ENCODE data around the gene SKOR1.

SKOR1 gene

GRCh38 chr15:67834581-67835296 lies 9.4 kb downstream of the SKOR1 start:
- H3K36me3 ChIP-seq (ENCODE audit: insufficient read depth, insufficient read length, low read length), result no peaks in the 10 kb centered on the region
- peak overlapping the region; percentile 37 for H3K4me3 ChIP-seq (ENCODE audit: insufficient read length, low read depth)
- H3K9ac ChIP-seq (ENCODE audit: insufficient read length, low read depth), result peak overlapping the region; percentile 58
- H3K4me1 ChIP-seq (ENCODE audit: insufficient read depth, insufficient read length), result peaks cover 12% of the 10 kb centered on the region
- peaks cover 5% of the 10 kb centered on the region; the same call in 1 of the 2 replicates for H3K9me3 ChIP-seq (ENCODE audit: insufficient read depth, low read length)
- DNase-seq (ENCODE audit: low read depth, low spot score), result no peak
- H3K27me3 ChIP-seq (ENCODE audit: insufficient read depth, insufficient read length), result peaks cover 84% of the 10 kb centered on the region
- TF ChIP-seq ZNF274 (IDR thresholded peaks at IDR 0.05; ENCODE audit: low read depth, low read length) (no peak), SUZ12 (IDR thresholded peaks at IDR 0.05; ENCODE audit: extremely low read depth, insufficient read depth, insufficient read length) (peak; percentile 42), YY1 (IDR thresholded peaks at IDR 0.05; ENCODE audit: insufficient read depth, insufficient read length) (no peak)

GRCh38 chr15:67835297-67836133 lies 10.2 kb downstream of the SKOR1 start:
- Histone ChIP-seq H3K9ac (ENCODE audit: insufficient read length, low read depth) (peak overlapping the region; percentile 58), H3K27me3 (ENCODE audit: insufficient read depth, insufficient read length) (peaks cover 76% of the 10 kb centered on the region), H3K36me3 (ENCODE audit: insufficient read depth, insufficient read length, low read length) (no peaks in the 10 kb centered on the region), H3K4me3 (ENCODE audit: insufficient read length, low read depth) (peak overlapping the region; percentile 37), H3K4me1 (ENCODE audit: insufficient read depth, insufficient read length) (peaks cover 10% of the 10 kb centered on the region), H3K9me3 (ENCODE audit: insufficient read depth, low read length) (peaks cover 2% of the 10 kb centered on the region; the same call in 1 of the 2 replicates)
- DNase-seq (ENCODE audit: low read depth, low spot score), result no peak
- no peak for TF ChIP-seq YY1 (IDR thresholded peaks at IDR 0.05; ENCODE audit: insufficient read depth, insufficient read length)
- TF ChIP-seq SUZ12 (IDR thresholded peaks at IDR 0.05; ENCODE audit: extremely low read depth, insufficient read depth, insufficient read length), result peak; percentile 20

- peak overlapping the region; percentile 37 for H3K4me3 ChIP-seq (ENCODE audit: insufficient read length, low read depth)
- DNase-seq (ENCODE audit: low read depth, low spot score), result no peak
- no peak for TF ChIP-seq SUZ12 (IDR thresholded peaks at IDR 0.05; ENCODE audit: extremely low read depth, insufficient read depth, insufficient read length)
- TF ChIP-seq YY1 (IDR thresholded peaks at IDR 0.05; ENCODE audit: insufficient read depth, insufficient read length), result no peak
- H3K9ac ChIP-seq (ENCODE audit: insufficient read length, low read depth), result peak overlapping the region; percentile 15
- H3K4me1 ChIP-seq (ENCODE audit: insufficient read depth, insufficient read length), result peaks cover 10% of the 10 kb centered on the region
- H3K9me3 ChIP-seq (ENCODE audit: insufficient read depth, low read length), result no peaks in the 10 kb centered on the region
- peaks cover 70% of the 10 kb centered on the region for H3K27me3 ChIP-seq (ENCODE audit: insufficient read depth, insufficient read length)
- no peaks in the 10 kb centered on the region for H3K36me3 ChIP-seq (ENCODE audit: insufficient read depth, insufficient read length, low read length)
These were observed 10.8 kb downstream of the SKOR1 start for GRCh38 chr15:67836134-67836455.

GRCh38 chr15:67836477-67836876 lies 11.2 kb downstream of the SKOR1 start:
- TF ChIP-seq YY1 (IDR thresholded peaks at IDR 0.05; ENCODE audit: insufficient read depth, insufficient read length) (no peak), SUZ12 (IDR thresholded peaks at IDR 0.05; ENCODE audit: extremely low read depth, insufficient read depth, insufficient read length) (no peak), ZNF274 (IDR thresholded peaks at IDR 0.05; ENCODE audit: low read depth, low read length) (no peak)
- Histone ChIP-seq H3K9ac (ENCODE audit: insufficient read length, low read depth) (peak overlapping the region; percentile 53), H3K9me3 (ENCODE audit: insufficient read depth, low read length) (no peaks in the 10 kb centered on the region), H3K4me1 (ENCODE audit: insufficient read depth, insufficient read length) (peaks cover 13% of the 10 kb centered on the region), H3K27me3 (ENCODE audit: insufficient read depth, insufficient read length) (peaks cover 67% of the 10 kb centered on the region), H3K36me3 (ENCODE audit: insufficient read depth, insufficient read length, low read length) (no peaks in the 10 kb centered on the region), H3K4me3 (ENCODE audit: insufficient read length, low read depth) (no peak overlapping the region)
- no peak for DNase-seq (ENCODE audit: low read depth, low spot score)

GRCh38 chr15:67836955-67837354 lies 11.6 kb downstream of the SKOR1 start:
- no peak for DNase-seq (ENCODE audit: low read depth, low spot score)
- Histone ChIP-seq H3K36me3 (ENCODE audit: insufficient read depth, insufficient read length, low read length) (no peaks in the 10 kb centered on the region), H3K4me3 (ENCODE audit: insufficient read length, low read depth) (no peak overlapping the region), H3K4me1 (ENCODE audit: insufficient read depth, insufficient read length) (peaks cover 14% of the 10 kb centered on the region), H3K9me3 (ENCODE audit: insufficient read depth, low read length) (no peaks in the 10 kb centered on the region), H3K27me3 (ENCODE audit: insufficient read depth, insufficient read length) (peaks cover 63% of the 10 kb centered on the region), H3K9ac (ENCODE audit: insufficient read length, low read depth) (no peak overlapping the region)
- TF ChIP-seq ZNF274 (IDR thresholded peaks at IDR 0.05; ENCODE audit: low read depth, low read length) (no peak), YY1 (IDR thresholded peaks at IDR 0.05; ENCODE audit: insufficient read depth, insufficient read length) (no peak), SUZ12 (IDR thresholded peaks at IDR 0.05; ENCODE audit: extremely low read depth, insufficient read depth, insufficient read length) (no peak)

- Histone ChIP-seq H3K4me1 (ENCODE audit: insufficient read depth, insufficient read length) (peaks cover 16% of the 10 kb centered on the region), H3K36me3 (ENCODE audit: insufficient read depth, insufficient read length, low read length) (no peaks in the 10 kb centered on the region), H3K27me3 (ENCODE audit: insufficient read depth, insufficient read length) (peaks cover 44% of the 10 kb centered on the region), H3K9me3 (ENCODE audit: insufficient read depth, low read length) (no peaks in the 10 kb centered on the region), H3K9ac (ENCODE audit: insufficient read length, low read depth) (peak overlapping the region; percentile 51), H3K4me3 (ENCODE audit: insufficient read length, low read depth) (peak overlapping the region; percentile 36)
- TF ChIP-seq SUZ12 (IDR thresholded peaks at IDR 0.05; ENCODE audit: extremely low read depth, insufficient read depth, insufficient read length), result no peak
- no peak for TF ChIP-seq ZNF274 (IDR thresholded peaks at IDR 0.05; ENCODE audit: low read depth, low read length)
- TF ChIP-seq YY1 (IDR thresholded peaks at IDR 0.05; ENCODE audit: insufficient read depth, insufficient read length), result no peak
- no peak for DNase-seq (ENCODE audit: low read depth, low spot score)
These were observed 13.6 kb downstream of the SKOR1 start for GRCh38 chr15:67838789-67839332.

GRCh38 chr15:67839499-67839928 lies 14.2 kb downstream of the SKOR1 start:
- Histone ChIP-seq H3K36me3 (ENCODE audit: insufficient read depth, insufficient read length, low read length) (no peaks in the 10 kb centered on the region), H3K9me3 (ENCODE audit: insufficient read depth, low read length) (no peaks in the 10 kb centered on the region), H3K9ac (ENCODE audit: insufficient read length, low read depth) (peak overlapping the region; percentile 12), H3K4me1 (ENCODE audit: insufficient read depth, insufficient read length) (peaks cover 18% of the 10 kb centered on the region), H3K4me3 (ENCODE audit: insufficient read length, low read depth) (peak overlapping the region; percentile 45), H3K27me3 (ENCODE audit: insufficient read depth, insufficient read length) (peaks cover 38% of the 10 kb centered on the region)
- no peak for DNase-seq (ENCODE audit: low read depth, low spot score)
- TF ChIP-seq ZNF274 (IDR thresholded peaks at IDR 0.05; ENCODE audit: low read depth, low read length) (no peak), YY1 (IDR thresholded peaks at IDR 0.05; ENCODE audit: insufficient read depth, insufficient read length) (no peak), SUZ12 (IDR thresholded peaks at IDR 0.05; ENCODE audit: extremely low read depth, insufficient read depth, insufficient read length) (no peak)
